Measurements from ENCODE around the gene C15orf40. TPM values are rescaled to one million over a fixed set of nuclear protein-coding genes. Genes with fewer than 3 reads are reported as not detected.

Gene C15orf40
- total RNA-seq, 1 experiment from 2014 or later = 27.5 TPM

DNA sequence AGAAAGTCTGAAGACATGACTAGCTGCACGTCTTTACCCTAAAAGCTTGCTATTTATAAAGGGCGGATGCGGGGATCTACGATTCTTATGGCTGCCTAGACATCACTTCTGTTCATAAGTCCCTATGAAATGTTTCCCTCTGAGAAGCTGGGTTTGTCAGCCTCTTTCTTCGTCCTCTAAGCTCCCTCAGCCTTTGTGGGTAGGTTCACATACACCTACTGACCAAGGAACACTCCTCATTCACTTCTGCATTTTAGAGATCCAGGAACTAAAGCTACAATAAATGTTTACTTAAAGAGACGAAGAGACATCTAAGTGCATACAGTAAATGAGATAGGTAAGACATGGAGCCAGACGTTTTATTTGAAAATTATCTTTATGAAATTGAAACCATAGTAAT, 42.1 kb downstream of the C15orf40 start (continued):
- TF ChIP-seq ATF1 (CRISPR knock-in tag; IDR thresholded peaks at IDR 0.05) (no peak), KAT7 (CRISPR knock-in tag; IDR thresholded peaks at IDR 0.05; ENCODE audit: borderline replicate concordance) (no peak), JAZF1 (CRISPR knock-in tag; IDR thresholded peaks at IDR 0.05) (no peak), ZNF281 (CRISPR knock-in tag; IDR thresholded peaks at IDR 0.05) (no peak), CREM (CRISPR knock-in tag; IDR thresholded peaks at IDR 0.05) (no peak), NR3C1 (CRISPR knock-in tag; conservative IDR thresholded peaks at IDR 0.05; ENCODE audit: low read depth) (no peak), ZNF121 (CRISPR knock-in tag; IDR thresholded peaks at IDR 0.05) (no peak), TCF7 (CRISPR knock-in tag; IDR thresholded peaks at IDR 0.05; ENCODE audit: low read depth) (no peak)
- TF ChIP-seq, protein P1, sequence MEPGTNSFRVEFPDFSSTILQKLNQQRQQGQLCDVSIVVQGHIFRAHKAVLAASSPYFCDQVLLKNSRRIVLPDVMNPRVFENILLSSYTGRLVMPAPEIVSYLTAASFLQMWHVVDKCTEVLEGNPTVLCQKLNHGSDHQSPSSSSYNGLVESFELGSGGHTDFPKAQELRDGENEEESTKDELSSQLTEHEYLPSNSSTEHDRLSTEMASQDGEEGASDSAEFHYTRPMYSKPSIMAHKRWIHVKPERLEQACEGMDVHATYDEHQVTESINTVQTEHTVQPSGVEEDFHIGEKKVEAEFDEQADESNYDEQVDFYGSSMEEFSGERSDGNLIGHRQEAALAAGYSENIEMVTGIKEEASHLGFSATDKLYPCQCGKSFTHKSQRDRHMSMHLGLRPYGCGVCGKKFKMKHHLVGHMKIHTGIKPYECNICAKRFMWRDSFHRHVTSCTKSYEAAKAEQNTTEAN (CRISPR knock-in tag; IDR thresholded peaks at IDR 0.05) = no peak

DNA sequence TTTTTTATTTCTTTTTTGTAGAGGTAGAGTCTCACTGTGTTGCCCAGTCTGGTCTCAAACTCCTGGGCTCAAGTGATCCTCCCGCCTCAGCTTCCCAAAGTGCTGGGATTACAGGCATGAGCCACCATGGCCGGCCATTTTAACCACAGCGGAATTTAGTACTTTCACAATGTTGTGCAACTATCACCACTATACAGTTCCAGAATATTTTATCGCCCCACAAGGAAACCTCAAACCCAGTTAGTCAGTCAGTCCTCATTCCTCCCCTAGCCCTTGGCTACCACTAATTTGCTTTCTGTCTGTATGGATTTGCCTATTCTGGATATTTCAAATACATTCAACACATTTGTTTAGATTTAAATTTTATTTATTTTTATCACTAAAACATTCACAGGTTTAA, 43.4 kb downstream of the C15orf40 start:
- no peak overlapping the region for H3K27ac Mint-ChIP-seq
- peaks cover 8% of the 10 kb centered on the region; the same call in 1 of the 2 replicates for H3K27me3 Mint-ChIP-seq (ENCODE audit: low read depth)
- no peak overlapping the region for H3K4me3 Mint-ChIP-seq
- peaks cover 10% of the 10 kb centered on the region for H3K4me1 Mint-ChIP-seq
- ChIA-PET POLR2A (no interaction called here), CTCF (no interaction called here)
- DNase-seq (ENCODE audit: low spot score) = no peak
- no peaks in the 10 kb centered on the region for H3K36me3 Mint-ChIP-seq
- H3K9me3 Mint-ChIP-seq = no peaks in the 10 kb centered on the region
- no peak for ATAC-seq
- TF ChIP-seq, protein P2, sequence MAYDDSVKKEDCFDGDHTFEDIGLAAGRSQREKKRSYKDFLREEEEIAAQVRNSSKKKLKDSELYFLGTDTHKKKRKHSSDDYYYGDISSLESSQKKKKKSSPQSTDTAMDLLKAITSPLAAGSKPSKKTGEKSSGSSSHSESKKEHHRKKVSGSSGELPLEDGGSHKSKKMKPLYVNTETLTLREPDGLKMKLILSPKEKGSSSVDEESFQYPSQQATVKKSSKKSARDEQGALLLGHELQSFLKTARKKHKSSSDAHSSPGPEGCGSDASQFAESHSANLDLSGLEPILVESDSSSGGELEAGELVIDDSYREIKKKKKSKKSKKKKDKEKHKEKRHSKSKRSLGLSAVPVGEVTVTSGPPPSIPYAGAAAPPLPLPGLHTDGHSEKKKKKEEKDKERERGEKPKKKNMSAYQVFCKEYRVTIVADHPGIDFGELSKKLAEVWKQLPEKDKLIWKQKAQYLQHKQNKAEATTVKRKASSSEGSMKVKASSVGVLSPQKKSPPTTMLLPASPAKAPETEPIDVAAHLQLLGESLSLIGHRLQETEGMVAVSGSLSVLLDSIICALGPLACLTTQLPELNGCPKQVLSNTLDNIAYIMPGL (CRISPR knock-in tag; IDR thresholded peaks at IDR 0.05) = no peak
- no peak for TF ChIP-seq TP53 (CRISPR knock-in tag; IDR thresholded peaks at IDR 0.05)
- no peak for TF ChIP-seq AFF4 (CRISPR knock-in tag; IDR thresholded peaks at IDR 0.05; ENCODE audit: borderline replicate concordance)
- no peak for TF ChIP-seq USF2 (CRISPR knock-in tag; IDR thresholded peaks at IDR 0.05)
- no peak for TF ChIP-seq GABPB1 (CRISPR knock-in tag; IDR thresholded peaks at IDR 0.05)
- no peak for TF ChIP-seq SP1 (CRISPR knock-in tag; conservative IDR thresholded peaks at IDR 0.05)
- TF ChIP-seq KAT7 (CRISPR knock-in tag; IDR thresholded peaks at IDR 0.05; ENCODE audit: borderline replicate concordance) = no peak
- TF ChIP-seq, protein P1 (CRISPR knock-in tag; IDR thresholded peaks at IDR 0.05) = no peak
- TF ChIP-seq NFE2L1 (CRISPR knock-in tag; IDR thresholded peaks at IDR 0.05) = no peak
- no peak for TF ChIP-seq GTF2I (CRISPR knock-in tag; conservative IDR thresholded peaks at IDR 0.05)
- no peak for TF ChIP-seq CBFB (CRISPR knock-in tag; IDR thresholded peaks at IDR 0.05; ENCODE audit: low read depth)
- no peak for TF ChIP-seq FOXJ3 (CRISPR knock-in tag; IDR thresholded peaks at IDR 0.05; ENCODE audit: borderline replicate concordance)
- no peak for TF ChIP-seq STAT6 (CRISPR knock-in tag; conservative IDR thresholded peaks at IDR 0.05; ENCODE audit: low read depth)
- TF ChIP-seq NR1H2 (CRISPR knock-in tag; IDR thresholded peaks at IDR 0.05) = no peak
- TF ChIP-seq PRRX2 (CRISPR knock-in tag; IDR thresholded peaks at IDR 0.05) = no peak

All from WTC11 (cell line).